ENCODE data around the gene ZSCAN31. TPM values are rescaled to one million over a fixed set of nuclear protein-coding genes. Genes with fewer than 3 reads are reported as not detected.

ZSCAN31 gene
- total and polyA plus RNA-seq, 9 of the 15 experiments (the other 6 are each of a cell fraction or from before 2014, with no cell fraction given) = 3.9 to 12.1 (median 7.0) TPM

DNA sequence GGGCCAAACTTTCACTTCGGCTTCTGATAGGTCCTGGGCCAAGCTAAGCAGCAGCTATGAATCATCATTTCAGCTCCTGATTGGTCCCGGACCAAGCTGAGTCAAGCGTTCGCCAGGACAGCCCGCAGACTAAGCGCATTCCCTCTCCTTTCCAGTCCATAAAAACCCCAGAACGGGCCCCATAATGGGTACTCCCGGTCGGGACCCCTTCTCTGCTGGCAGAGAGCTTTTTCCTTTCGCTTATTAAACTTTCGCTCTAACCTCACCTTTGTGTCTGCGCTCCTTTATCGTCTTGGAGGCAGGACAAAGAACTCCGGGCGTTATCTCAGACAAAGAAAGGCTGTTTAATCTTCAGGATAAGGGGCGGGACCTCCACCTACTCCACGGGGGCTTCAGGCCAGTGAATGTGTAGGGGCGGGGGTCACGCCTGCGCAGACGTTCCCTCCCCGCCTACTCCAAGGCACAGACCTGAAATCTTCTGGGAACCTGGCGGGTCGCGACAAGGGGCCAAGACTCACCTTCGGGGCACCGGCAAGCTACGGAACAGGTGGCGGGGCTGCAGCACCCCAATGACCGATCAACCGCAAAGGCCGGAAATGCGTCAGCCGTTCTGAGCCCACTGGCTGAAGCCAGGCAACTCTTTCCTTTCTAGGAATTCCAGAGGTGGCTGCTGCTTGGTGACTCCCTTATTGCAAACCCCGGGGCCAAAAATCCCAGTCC lies at the start of gene ZSCAN31 (continued):
- peak in 1 of 2 experiments; percentile 79; a peak in 1 of 4 replicates for TF ChIP-seq ZNF318 (IDR thresholded peaks at IDR 0.05; ENCODE audit: borderline replicate concordance in 1 of 2, low read depth in 1 of 2)

All from K562 (cell line).